SK-N-SH (cell line): Measurements from ENCODE around the gene MVB12B. TPM values are rescaled to one million over a fixed set of nuclear protein-coding genes. Genes with fewer than 3 reads are reported as not detected.

ENCODE experiments used
- CTCF ChIA-PET: fragments of 300-600, 350-600 bp; formaldehyde crosslinking; extraction: SDS; loops from one replicate; lab custom pipeline; 2021; lab: Yijun Ruan, JAX
- POLR2A ChIA-PET: fragments of 350-600 bp; sonication (Branson Sonifier 250); formaldehyde crosslinking; extraction: SDS; loops from one replicate; lab custom pipeline; 2020; ENCODE audit warnings: antibody characterized with exemption, inconsistent platforms; lab: Yijun Ruan, JAX
- DNase-seq: peaks from one replicate; pipeline ENCODE4 v3.0.0; 2012
- H2AFZ ChIP-seq: fragments of 200-600 bp; sonication (generic); 2 replicates; pipeline ENCODE4 v1.8.1; 2016; ENCODE audit warnings: antibody characterized with exemption, mild to moderate bottlenecking, low read depth
- H3F3A ChIP-seq: fragments of 200-600 bp; sonication (generic); replicated peaks from 2 replicates; pipeline ENCODE3; 2016; ENCODE audit warnings: antibody characterized with exemption, mild to moderate bottlenecking; ENCODE audit not compliant: insufficient read depth
- H3K27ac ChIP-seq, 2 experiments: fragments of 200-500 bp in 1 of 2; fragments of 200-600 bp in 1 of 2; sonication (Bioruptor generic) in 1 of 2; sonication (generic), shearing (Covaris generic) in 1 of 2; 2 replicates each; pipeline versions ENCODE4 v1.5.1 to v1.6.1; 2014 to 2016; ENCODE audit warnings: low read depth in 2 of 2, inconsistent platforms in 1 of 2, low read length in 1 of 2, mild to moderate bottlenecking in 1 of 2, mixed read lengths in 1 of 2
- H3K27me3 ChIP-seq: fragments of 200-600 bp; sonication (generic), shearing (Covaris generic); 2 replicates; pipeline ENCODE4 v1.6.1; 2016; ENCODE audit warnings: mixed run types; ENCODE audit not compliant: insufficient read depth
- H3K36me3 ChIP-seq, 2 experiments: fragments of 200-500 bp in 1 of 2; fragments of 200-600 bp in 1 of 2; sonication (Bioruptor generic) in 1 of 2; sonication (generic) in 1 of 2; replicated peaks in 1 of 2; 2 replicates each; pipeline versions ENCODE3 to v1.5.1; 2014 to 2016; ENCODE audit warnings: low read length in 1 of 2, mild to moderate bottlenecking in 1 of 2; ENCODE audit not compliant: insufficient read depth in 2 of 2, control insufficient read depth in 1 of 2
- H3K4me1 ChIP-seq, 2 experiments: fragments of 200-500 bp in 1 of 2; fragments of 200-600 bp in 1 of 2; sonication (Bioruptor generic) in 1 of 2; sonication (generic), shearing (Covaris generic) in 1 of 2; 2 replicates each; pipeline versions ENCODE4 v1.5.1 to v1.6.1; 2014 to 2016; ENCODE audit warnings: low read depth in 1 of 2, low read length in 1 of 2, mixed run types in 1 of 2; ENCODE audit not compliant: insufficient read depth in 2 of 2, control insufficient read depth in 1 of 2
- H3K4me2 ChIP-seq: fragments of 200-600 bp; sonication (generic), shearing (Covaris generic); 2 replicates; pipeline ENCODE4 v1.6.1; 2017; ENCODE audit warnings: mixed run types
- H3K4me3 ChIP-seq, 2 experiments: fragments of 200-500 bp in 1 of 2; fragments of 200-600 bp in 1 of 2; sonication (Bioruptor generic) in 1 of 2; sonication (generic), shearing (Covaris generic) in 1 of 2; 2 replicates each; pipeline versions ENCODE4 v1.5.1 to v1.8.1; 2014 to 2016; ENCODE audit warnings: low read depth in 2 of 2, inconsistent platforms in 1 of 2, low read length in 1 of 2, mild to moderate bottlenecking in 1 of 2, mixed read lengths in 1 of 2, moderate library complexity in 1 of 2
- H3K79me2 ChIP-seq: fragments of 200-600 bp; sonication (generic); 2 replicates; pipeline ENCODE4 v1.8.1; 2017; ENCODE audit warnings: mild to moderate bottlenecking; ENCODE audit not compliant: insufficient read depth
- H3K9ac ChIP-seq: fragments of 200-600 bp; sonication (generic); 2 replicates; pipeline ENCODE4 v1.6.1; 2017; ENCODE audit warnings: mixed run types
- H3K9me2 ChIP-seq: fragments of 200-600 bp; sonication (generic); 2 replicates; pipeline ENCODE4 v1.6.1; 2017; ENCODE audit warnings: mixed run types
- H3K9me3 ChIP-seq: fragments of 200-600 bp; sonication (generic); 2 replicates; pipeline ENCODE4 v1.6.1; 2017; ENCODE audit warnings: mixed run types, mild to moderate bottlenecking, moderate library complexity
- H4K20me1 ChIP-seq: fragments of 200-600 bp; sonication (generic); 2 replicates; pipeline ENCODE4 v1.6.1; 2017; ENCODE audit warnings: mild to moderate bottlenecking, mixed run types; ENCODE audit not compliant: insufficient read depth
- EP300 ChIP-seq, 2 experiments: IDR thresholded peaks; 2 replicates each; pipeline versions ENCODE4 v1.4.0 to v1.6.1; 2012; ENCODE audit warnings: borderline replicate concordance in 1 of 2, low read depth in 1 of 2, low read length in 1 of 2
- EZH2phosphoT487 ChIP-seq: fragments of 200-600 bp; sonication (generic); IDR thresholded peaks from 2 replicates; pipeline ENCODE4 v1.6.1; 2017; ENCODE audit warnings: low read depth, mixed run types, mild to moderate bottlenecking, antibody characterized with exemption, moderate library complexity, borderline replicate concordance
- POLR2AphosphoS5 ChIP-seq: IDR thresholded peaks from 2 replicates; pipeline ENCODE4 v1.6.1; 2012; ENCODE audit warnings: low read depth, low read length
- RFX5 ChIP-seq: IDR thresholded peaks from 2 replicates; pipeline ENCODE4 v1.6.1; 2012; ENCODE audit warnings: mild to moderate bottlenecking, improper control_type of control experiment, low read length
- RXRA ChIP-seq: IDR thresholded peaks from 2 replicates; pipeline ENCODE4 v1.4.0; 2012; ENCODE audit warnings: low read depth, mild to moderate bottlenecking, borderline replicate concordance
- TAF1 ChIP-seq: IDR thresholded peaks from 2 replicates; pipeline ENCODE4 v1.6.1; 2012; ENCODE audit warnings: low read depth, mild to moderate bottlenecking, low read length, moderate library complexity, borderline replicate concordance
- TCF12 ChIP-seq: IDR thresholded peaks from 2 replicates; pipeline ENCODE4 v1.4.0; 2012
- WGBS: methylation state at CpG from one replicate; pipeline ENCODE4 v1.1.6; 2017; ENCODE audit warnings: low lambda C conversion rate; 5-methylcytosine and 5-hydroxymethylcytosine counted together
- polyA plus RNA-seq, 3 experiments: library from polyadenylated mRNA; depleted of rRNA; stranded (reverse); fragments of >200 nt; gene quantifications; 2 replicates each; pipeline ENCODE4 v1.2.3, GENCODE V29; 2012
- TF ChIP-seq, protein P1 (sequence below): fragments of 200-600 bp; sonication (generic); IDR thresholded peaks from 2 replicates; pipeline ENCODE4 v1.6.1; 2017; ENCODE audit warnings: antibody characterized with exemption, mild to moderate bottlenecking, moderate library complexity
- TF ChIP-seq, protein P2 (sequence below): IDR thresholded peaks from 2 replicates; pipeline ENCODE4 v1.6.1; 2012; ENCODE audit warnings: mild to moderate bottlenecking, low read depth, low read length, moderate library complexity

The MVB12B gene
- polyA plus RNA-seq, 1 of the 3 experiments (the other 2 are of a cell fraction) = 5.1 TPM

DNA sequence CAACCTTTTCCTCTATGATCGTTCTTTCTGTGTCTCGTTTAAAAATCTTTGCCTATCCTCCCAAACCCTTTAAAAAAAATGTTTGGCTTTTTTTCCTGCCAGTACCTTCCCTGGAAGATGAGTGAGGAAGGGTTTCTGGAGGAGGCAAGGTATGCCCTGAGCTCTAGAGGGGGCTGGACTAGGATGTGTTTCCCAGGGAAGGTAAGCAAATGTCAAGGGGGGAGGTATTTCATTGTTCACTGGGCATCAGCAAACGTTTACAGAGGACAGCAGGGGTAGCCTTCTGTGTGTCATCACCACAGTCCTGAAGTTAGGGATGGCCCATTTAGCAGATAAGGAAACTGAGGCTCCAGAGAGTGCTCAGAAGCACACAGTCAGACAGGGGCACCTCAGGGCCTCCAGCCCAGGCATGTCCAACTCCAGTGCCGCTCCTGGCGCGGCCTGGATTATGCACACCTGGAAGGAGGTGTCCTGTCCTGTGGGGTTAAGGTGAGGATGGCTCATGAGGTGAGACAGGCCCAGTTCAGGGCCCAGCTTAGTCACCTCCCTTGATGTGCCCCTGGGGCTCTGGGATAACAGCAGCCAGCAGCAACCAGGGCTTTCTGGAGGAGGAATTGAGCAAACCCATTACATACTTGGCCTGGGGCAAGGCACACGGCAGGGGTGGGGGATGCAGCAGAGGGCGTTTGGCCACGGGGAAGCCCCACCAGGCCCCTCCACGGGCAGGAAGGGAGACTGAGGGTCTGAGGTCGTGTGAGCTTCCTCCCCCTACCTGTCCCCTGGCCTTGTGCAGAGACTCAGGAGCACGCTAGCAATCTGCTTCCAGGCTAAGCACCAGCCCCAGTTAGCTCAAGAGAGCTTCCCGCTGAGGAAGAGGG is 186.8 kb downstream of the MVB12B start:
- no peak overlapping the region for H3K4me3 ChIP-seq
- peaks cover 0 to 53% of the 10 kb centered on the region in 2 experiments; a peak in 2 of 4 replicates for H3K4me1 ChIP-seq
- H2AFZ ChIP-seq = no peak overlapping the region
- H3K27ac ChIP-seq = peak overlapping the region in 1 of 2 experiments; percentile 54; a peak in 1 of 4 replicates
- H3K4me2 ChIP-seq = no peak overlapping the region
- ChIA-PET POLR2A (interaction anchor here (1.8 to 4.7 kb wide), 2 partner anchors 19 to 37 kb away, joined by 7 to 35 read pairs; no protein-coding TSS in a partner anchor), CTCF (interaction anchor here (0.6 to 21.2 kb wide), 10 partner anchors 9 to 176 kb away, joined by 3 to 473 read pairs (median 15); no protein-coding TSS in a partner anchor)
- no peaks in the 10 kb centered on the region for H3K36me3 ChIP-seq
- H3K9ac ChIP-seq = no peak overlapping the region
- no peaks in the 10 kb centered on the region for H4K20me1 ChIP-seq
- DNase-seq = no peak
- H3F3A ChIP-seq = peaks cover 21% of the 10 kb centered on the region
- no peaks in the 10 kb centered on the region for H3K79me2 ChIP-seq
- 41% methylated on average over 10 of the region's 13 CpGs for WGBS
- no peaks in the 10 kb centered on the region for H3K9me3 ChIP-seq
- no peaks in the 10 kb centered on the region for H3K27me3 ChIP-seq
- no peak for TF ChIP-seq TAF1
- no peak for TF ChIP-seq TCF12
- TF ChIP-seq POLR2AphosphoS5 = no peak
- TF ChIP-seq RFX5 = no peak
- no peak for TF ChIP-seq EP300 (IDR thresholded peaks at IDR 0.05; ENCODE audit: borderline replicate concordance in 1 of 2, low read depth in 1 of 2, low read length in 1 of 2)
- TF ChIP-seq, protein P1, sequence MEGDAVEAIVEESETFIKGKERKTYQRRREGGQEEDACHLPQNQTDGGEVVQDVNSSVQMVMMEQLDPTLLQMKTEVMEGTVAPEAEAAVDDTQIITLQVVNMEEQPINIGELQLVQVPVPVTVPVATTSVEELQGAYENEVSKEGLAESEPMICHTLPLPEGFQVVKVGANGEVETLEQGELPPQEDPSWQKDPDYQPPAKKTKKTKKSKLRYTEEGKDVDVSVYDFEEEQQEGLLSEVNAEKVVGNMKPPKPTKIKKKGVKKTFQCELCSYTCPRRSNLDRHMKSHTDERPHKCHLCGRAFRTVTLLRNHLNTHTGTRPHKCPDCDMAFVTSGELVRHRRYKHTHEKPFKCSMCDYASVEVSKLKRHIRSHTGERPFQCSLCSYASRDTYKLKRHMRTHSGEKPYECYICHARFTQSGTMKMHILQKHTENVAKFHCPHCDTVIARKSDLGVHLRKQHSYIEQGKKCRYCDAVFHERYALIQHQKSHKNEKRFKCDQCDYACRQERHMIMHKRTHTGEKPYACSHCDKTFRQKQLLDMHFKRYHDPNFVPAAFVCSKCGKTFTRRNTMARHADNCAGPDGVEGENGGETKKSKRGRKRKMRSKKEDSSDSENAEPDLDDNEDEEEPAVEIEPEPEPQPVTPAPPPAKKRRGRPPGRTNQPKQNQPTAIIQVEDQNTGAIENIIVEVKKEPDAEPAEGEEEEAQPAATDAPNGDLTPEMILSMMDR = no peak
- TF ChIP-seq, protein P2, sequence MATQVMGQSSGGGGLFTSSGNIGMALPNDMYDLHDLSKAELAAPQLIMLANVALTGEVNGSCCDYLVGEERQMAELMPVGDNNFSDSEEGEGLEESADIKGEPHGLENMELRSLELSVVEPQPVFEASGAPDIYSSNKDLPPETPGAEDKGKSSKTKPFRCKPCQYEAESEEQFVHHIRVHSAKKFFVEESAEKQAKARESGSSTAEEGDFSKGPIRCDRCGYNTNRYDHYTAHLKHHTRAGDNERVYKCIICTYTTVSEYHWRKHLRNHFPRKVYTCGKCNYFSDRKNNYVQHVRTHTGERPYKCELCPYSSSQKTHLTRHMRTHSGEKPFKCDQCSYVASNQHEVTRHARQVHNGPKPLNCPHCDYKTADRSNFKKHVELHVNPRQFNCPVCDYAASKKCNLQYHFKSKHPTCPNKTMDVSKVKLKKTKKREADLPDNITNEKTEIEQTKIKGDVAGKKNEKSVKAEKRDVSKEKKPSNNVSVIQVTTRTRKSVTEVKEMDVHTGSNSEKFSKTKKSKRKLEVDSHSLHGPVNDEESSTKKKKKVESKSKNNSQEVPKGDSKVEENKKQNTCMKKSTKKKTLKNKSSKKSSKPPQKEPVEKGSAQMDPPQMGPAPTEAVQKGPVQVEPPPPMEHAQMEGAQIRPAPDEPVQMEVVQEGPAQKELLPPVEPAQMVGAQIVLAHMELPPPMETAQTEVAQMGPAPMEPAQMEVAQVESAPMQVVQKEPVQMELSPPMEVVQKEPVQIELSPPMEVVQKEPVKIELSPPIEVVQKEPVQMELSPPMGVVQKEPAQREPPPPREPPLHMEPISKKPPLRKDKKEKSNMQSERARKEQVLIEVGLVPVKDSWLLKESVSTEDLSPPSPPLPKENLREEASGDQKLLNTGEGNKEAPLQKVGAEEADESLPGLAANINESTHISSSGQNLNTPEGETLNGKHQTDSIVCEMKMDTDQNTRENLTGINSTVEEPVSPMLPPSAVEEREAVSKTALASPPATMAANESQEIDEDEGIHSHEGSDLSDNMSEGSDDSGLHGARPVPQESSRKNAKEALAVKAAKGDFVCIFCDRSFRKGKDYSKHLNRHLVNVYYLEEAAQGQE = no peak
- TF ChIP-seq RXRA = no peak
- no peak for TF ChIP-seq EZH2phosphoT487
- H3K9me2 ChIP-seq = no peaks in the 10 kb centered on the region
